ENCODE measurements around the gene COMMD7.
A peak's percentile ranks its signal among the peaks of the same experiment; 100 is the strongest.
"Not testable (repeated sequence)": the region's sequence is repeated elsewhere in the genome, so short reads cannot be mapped to it uniquely, and the experiment has no call there.

The COMMD7 gene

DNA sequence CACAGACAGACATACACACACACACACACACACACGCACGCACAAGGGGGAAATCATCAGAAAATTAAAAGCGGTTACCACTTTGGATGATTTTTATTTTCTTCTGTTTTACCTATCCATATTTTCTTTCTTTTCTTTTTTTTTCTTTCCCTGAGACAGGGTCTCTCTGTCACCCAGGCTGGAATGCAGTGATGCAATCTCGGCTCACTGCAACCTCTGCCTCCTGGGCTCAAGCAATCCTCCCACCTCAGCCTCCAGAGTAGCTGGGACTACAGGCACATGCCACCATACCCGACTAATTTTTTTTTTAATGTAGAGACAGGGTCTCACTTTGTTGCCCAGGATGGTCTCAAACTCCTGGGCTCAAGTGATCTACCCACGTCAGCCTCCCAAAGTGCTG lies 14.8 kb downstream of the COMMD7 start:
- not testable (repeated sequence) for DNase-seq

DNA sequence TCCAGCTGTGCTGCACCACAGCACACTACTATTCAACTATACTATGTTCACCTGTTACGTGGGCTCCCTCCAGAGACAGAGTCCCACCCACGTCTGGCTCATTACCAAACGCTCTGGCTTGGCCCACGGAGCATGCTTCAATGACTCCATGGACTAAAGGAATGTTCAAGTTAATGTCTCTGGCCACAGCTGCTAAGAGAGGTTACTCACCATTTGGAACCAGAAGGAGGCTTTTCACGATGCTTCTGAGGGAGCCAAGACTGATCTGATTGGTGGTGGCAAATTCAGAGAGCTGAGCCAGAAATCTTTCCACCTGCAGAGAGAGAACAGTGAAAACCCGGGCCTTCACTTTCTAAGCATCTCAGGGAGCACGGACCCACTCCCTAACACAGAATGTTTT lies 15.6 kb downstream of the COMMD7 start:
- DNase-seq: no peak

DNA sequence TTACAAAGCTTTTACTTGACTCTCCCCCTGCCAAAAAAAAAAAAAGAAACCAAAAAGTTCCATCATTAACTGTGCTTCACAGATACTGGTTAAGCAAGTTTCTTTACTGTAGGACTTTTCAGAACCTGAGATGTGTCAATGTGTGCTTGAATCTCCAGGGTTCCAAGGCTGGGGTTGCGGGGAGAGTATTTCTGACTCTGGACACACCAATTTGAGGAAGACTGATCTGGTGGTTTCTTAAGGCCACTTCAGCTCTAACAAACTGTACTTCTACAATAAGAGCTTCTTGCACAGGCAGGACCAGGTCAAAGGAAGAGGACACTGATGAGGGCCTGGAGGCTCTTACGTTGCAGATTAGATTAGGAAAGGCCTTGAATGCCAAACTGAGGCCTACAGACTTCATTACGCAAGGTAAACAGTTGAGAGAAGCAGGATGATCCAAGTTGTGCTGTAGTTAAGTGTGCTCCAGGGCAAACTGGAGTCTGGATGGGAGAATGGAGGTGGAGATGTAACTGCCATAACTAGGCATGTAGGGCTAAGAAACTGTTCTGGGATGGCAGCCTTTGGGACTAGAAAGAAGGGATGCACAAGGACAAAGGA lies 24.4 kb downstream of the COMMD7 start:
- no peak for DNase-seq

DNA sequence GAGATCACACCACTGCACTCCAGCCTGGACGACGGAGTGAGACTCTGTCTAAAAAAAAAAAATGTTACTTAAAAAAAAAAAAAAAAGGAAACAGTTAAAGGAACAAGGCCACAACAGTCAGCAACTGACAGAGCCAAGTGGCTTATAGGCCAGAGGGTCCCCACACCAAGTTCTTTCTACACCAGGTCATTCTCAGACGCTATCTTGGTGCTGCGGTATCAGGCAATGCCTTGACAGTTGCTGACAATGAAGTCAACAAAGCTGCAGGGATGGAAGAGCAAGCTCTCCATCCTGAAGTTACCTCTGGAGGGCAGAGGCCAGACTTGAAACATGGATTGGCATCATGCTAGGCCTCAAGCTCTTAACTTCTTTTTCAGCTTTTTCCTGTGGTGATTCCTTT lies 31.9 kb downstream of the COMMD7 start:
- DNase-seq: no peak

DNA sequence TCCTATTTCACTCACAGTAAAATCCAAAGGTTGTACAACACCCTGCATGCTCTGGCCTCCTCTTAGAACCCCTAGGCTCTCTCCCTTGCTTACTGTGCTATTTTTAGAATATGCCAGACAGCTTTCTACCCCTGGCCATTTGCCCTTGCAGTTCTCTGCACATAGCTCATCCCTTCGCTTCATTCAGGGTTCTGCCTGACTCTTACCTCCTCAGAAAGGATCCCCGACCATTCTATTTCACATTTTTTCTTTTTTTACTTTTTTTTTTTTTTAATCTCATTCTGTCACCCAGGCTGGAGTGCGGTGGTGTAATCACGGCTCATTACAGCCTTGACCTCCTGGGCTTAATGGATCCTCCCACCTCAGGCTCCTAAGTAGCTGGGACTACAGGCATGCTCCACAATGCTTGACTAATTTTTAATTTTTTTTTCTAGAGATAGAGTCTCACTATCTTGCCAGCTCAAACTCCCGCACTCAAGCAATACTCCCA lies 33.6 kb downstream of the COMMD7 start:
- DNase-seq: peak in 1 of 14 donors; percentile 62

DNA sequence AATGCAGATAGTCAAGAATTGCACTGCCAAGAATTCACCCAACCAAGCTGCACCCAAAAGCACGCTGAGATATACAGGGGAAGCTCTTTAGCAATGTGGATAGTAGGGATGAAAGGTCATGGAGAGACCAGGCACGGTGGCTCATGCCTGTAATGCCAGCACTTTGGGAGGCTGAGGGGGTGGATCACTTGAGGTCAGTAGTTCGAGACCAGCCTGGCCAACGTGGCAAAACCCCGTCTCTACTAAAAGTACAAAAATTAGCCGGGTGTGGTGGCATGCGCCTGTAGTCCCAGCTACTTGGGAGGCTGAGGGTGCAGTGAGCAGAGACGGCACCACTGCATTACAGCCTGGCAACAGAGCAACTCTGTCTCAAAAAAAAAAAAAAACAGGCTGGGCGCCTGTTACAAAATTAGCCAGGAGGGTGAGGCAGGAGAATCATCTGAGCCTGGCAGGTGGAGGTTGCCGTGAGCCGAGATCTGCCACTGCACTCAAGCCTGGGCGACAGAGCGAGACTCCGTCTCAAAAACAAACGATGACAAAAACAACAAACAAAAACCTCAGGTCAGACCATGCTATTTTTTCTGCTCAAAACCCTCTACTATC lies 34.1 kb downstream of the COMMD7 start:
- peak in 1 of 14 donors; percentile 62 for DNase-seq

DNA sequence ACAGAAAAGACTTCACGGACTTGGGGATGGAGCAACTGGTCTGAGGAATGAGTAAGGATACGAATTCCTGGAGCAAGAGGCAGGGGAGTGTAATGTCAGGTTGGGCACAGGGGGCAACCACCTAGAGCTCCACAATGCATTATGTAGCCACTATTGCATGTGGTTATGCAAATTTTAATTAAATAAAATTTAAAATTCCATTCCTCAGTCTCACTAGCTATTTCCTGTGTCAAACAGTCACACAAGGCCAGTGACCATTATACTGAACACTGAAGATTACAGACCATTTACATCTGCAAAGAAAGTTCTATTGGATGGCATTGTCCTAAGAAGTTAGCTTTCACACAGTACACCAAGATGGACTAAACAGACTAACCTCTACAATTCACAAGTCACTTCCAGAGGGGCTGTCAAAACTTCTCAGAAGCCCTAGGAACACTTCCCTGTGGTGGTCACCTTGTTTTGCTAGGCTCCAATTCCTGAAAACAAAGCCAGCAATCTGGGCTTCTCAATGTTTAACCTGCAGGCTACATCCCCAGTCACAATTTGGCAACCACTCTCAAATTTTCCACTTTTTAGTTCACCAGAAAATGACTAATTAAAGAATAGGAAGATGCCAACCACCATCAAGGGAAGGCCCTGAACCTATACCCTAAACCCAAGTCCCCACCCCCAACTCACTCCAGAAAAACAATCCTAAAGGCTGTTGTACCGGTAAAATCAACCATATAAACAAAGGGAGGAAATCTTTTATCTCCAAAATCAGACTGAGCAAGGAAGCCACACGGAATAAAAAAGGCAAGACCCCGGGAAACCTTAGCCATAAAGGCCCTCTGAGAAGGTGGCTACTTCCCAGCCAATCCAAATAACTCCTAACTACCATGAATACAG lies 35.3 kb downstream of the COMMD7 start:
- DNase-seq: no peak

DNA sequence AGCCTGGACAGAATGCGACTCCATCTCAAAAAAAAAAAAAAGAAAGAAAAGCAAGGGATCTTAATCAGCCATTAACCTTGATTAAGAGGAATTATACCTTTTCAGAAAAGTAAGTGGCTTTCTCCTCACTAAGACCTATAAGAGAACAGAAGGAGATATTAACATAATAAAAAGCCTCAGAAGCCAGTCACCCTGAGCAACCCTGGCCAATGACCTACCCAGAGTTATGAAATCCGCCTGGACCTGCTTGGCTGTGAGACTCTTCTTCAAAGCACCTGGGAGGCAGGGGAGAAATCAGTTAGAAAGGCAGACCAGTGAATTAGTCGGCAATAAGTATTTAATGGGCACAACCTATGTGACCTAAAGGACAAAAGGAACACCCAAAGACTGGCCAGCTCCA lies 36.8 kb downstream of the COMMD7 start:
- no peak for DNase-seq

DNA sequence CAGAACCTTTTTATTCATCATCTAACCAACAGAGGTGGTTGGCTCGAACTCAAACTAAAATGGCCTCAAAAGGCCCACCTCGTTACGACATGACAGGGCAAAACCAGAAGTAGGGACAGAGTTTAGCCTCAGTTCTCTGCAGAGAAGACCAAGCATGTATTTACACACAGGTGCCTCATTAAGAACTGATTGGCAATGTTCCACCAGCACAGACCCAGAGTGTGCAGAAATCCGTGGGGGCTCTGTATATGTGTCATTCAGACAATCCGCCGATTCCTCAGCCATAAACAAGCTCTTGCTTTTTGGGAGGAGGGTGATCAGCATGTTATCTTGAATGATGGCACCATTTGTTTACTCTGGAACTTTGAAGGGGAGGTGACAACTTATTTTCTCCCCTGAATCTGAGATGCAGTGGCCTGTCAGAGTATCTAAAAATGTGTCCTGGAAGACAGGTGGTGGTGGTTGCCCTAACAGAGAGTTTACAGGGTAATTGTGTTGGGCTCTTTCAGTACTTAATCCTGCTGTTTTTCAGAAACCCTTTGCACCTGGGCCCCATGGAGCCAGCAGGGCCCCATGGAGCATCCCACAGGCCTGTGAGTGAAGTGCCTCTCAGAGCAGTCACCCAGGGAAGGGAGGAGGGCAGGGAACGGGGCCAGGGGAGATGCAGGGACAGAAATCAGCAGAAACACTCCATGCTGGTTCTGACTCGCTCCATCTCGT lies 40.4 kb downstream of the COMMD7 start:
- peak in 1 of 14 donors; percentile 14 for DNase-seq

DNA sequence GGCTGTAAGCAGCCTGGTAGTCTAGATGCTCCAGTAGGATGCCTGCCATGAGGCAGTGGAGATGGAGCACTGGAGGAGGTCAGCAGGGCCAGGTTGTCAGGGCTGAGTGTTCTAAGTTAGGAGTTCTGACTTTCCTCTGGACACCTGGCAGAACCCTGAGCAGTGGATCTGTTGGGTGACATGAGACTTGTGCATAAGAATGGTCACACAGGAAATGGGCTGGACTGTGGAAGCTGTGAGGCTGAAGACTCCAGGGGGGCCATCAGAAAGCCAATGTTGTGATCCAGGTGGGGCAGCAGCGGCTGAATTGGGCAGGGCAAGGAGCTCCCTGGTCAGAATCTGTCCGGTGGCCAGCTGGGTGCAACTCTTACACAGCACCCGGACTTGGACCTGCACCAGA lies 45.7 kb downstream of the COMMD7 start:
- no peak for DNase-seq

DNA sequence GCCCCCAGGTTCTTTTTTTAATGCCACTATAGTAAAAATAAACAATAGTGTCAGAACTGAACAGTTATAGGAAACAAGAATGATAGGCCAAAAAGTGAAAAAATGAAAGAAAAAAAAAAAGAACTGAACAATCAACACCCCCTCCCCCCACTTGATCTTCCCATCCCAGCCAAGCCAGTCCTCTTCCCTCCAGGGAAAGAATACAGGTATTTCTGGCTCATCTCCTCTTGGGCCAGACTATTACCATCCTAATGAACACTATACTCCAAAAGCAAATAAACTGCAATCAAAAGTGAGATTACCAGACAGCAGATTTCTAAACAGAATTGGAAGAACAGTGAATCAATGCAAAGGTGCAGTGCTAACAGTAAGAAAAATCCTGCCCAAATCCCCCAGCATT lies 48.2 kb downstream of the COMMD7 start:
- DNase-seq: no peak

DNA sequence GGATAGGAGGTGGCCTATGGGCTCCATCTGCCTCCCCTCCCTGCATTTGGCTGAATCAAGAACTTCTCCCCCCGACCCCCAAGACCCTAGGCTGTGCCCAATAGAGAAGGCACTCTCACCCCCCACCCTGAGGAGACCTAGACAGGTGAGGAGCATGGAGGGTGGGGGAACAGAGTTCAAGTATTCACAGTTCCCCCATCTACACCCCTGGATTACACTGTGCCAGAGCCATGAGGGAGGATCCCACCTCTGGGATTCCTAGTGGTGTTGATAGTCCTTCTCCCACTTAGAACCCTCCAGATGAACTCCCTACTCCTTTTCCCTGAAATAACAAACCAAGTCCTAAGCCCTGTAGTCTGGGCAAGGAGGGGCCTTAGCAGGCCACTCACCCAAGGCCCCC lies 54.3 kb downstream of the COMMD7 start:
- not testable (repeated sequence) for DNase-seq

DNA sequence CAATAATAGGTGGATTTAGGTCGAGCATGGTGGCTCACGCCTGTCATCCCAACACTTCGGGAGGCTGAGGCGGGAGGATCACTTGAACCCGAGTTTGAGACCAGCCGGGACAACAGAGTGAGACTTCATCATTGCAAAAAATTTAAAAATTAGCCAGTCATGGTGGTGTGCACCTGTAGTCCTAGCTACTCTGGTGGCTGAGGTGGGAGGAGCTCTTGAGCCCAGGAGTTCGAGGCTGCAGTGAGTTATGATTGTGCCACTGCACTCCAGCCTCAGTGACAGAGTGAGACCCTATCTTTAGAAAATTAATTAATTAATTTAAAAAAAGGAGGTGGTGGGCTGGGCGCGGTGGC lies 56.1 kb downstream of the COMMD7 start:
- DNase-seq: no peak

DNA sequence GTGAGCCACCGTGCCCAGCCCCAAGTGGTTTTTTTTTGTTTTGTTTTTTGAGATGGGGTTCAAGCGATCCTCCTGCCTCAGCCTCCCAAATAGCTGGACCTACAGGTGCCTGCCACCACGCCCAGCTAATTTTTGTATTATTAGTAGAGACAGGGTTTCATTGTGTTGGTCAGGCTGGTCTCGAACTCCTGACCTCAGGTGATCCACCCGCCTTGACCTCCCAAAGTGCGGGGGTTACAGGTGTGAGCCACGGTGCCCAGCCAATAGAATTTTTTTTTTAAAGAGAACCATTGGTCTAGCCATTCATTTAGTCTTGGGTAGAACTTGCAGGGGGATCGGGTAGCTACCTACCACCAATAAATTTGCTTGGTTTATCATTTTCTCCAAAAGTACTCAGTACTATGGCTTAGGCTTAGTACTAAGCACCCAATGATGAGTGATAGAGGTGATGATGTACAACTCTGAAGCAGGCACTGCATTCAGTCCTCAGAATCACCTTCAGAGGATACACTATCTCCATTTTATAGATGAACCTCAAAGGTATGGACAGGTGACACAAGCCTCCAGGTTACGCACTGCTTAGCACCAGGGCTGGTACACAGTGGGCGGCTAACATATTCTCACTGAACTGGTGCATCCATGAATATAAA lies 56.6 kb downstream of the COMMD7 start:
- DNase-seq: no peak

DNA sequence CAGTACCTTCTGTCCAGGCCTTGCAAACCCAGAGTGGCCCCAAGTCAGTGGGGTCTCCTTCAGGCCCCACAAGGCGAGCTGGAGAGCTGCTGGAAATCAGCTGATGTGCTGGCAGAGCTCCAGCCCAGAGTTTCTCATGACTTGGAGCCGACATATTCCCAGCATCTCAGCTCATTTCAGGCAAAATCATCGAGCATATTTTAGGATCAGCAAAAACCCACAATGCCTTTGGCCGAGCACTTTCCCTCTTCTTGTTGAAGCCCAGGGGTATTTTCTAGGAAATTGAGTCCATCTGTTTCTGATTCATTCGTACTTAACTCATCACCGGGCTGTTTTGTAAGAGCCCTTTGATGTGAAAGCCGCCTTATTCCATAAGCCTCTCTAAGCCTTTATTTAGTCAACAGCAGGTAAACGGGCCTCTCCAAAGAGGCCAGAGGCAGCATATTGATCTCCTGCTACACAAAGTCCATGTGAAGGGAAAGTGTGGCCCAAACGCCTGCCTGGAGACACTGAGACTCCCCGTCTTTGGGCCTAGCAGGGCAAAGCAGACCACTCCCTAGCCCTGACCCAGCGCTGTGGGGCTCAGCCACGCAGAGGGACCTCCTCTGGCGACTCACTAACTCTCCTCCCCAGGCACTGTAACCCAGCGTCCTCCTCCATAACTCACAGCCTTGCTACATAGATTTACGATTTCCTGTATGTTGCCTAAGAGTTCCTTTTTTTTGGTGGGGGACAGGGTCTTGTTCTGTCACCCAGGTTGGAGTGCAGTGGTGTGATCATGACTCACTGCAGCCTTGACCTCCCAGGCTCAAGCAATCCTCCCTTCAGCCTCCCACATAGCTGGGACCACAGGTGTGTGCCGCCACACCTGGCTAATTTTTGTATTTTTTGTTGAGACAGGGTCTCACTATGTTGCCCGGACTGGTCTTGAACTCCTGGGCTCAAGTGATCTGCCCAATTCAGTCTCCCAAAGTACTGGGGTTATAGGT lies 57.4 kb downstream of the COMMD7 start:
- DNase-seq: no peak

DNA sequence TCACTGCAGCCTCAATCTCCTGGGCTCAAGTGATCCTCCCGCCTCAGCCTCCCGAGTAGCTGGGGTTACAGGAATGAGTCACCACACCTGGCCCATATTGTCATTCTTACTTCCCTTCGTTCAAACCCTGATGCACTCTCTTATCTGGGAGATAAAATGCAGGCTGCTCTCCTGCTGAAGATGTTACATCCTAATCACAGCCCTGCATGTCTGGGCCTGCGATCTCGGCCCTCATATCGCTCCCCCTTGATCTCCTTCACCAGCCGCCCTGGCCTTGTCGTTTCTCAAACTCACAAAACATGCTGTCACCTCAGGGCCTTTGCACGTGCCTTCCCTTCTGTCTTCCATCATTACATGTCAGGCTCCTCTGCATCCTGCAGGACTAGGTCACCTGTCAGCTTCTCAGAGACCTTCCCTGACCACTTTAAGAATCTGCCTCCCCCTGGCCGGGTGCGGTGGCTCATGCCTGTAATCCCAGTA lies 60.7 kb downstream of the COMMD7 start:
- no peak for DNase-seq

DNA sequence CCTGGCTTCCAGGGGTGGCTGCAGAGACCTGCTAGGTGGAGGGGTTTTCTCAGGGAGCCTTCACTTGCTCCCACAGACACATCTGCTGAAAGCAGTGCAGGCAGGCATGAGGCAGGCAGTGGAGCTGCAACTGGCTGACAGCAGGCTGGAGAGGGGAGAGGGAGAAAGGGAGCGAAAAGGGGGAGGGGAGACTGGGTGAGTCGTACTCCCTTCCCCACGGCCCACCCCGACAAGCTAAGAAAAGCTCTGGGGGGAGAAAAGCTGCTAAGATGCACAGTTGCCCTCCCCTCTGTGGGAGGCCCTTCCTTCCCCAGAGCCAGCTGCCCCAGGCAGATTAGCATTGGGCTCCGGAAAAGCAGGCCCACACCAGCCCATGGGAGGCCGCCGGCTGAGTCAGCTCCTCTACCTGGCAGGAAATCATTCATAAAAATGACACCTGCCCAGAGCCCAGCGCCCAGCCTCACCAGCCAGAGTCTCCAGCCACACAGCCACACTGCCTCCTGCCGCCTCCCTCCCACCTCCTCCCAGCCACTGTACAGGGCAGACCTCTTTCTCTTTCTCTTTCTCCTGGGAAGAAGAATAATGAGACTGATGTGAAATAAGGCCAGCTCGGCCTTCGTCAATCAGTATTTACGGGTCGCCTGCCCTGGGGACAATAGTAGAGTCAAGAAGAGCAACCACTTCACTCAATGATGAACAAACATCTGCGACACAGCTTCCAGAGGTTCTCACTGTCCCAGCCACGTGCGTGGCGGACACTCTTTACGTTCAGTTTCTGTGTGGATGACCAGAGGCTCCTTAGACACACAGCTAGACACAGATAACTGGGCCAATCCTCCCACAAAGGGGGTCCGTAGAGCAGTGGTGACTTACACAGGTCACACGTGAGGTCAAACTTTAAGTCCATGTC lies 61.8 kb downstream of the COMMD7 start:
- DNase-seq: no peak

DNA sequence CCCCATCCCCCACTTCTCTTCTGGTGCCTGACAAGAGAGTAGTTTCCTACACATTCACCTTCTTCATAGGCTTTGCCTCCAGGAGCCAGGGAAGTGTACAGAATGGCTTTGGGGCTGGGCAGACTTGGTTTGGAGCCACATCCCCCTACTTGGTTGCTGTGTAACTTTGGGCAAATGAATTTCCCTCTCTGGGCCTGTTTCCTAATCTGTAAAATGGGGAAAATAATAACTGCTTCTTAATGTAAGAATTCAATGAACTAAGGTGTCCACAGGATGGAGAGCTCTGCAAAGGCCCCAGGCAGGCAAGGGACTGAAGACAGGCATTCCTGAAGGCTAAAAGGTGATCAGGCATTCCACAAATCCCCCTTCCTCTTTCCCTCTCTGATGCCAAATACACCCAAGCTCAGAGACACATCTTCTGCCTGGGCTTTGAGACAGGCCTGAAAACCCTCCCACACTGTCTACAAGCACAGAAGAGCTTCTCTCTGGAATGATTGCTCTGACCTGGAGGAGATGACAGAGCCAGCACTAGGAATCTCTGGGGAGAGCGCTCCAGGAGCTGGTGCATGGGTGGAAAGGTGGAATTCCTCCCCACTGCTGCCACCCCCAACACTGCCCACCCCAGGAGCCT lies 62.6 kb downstream of the COMMD7 start:
- no peak for DNase-seq

DNA sequence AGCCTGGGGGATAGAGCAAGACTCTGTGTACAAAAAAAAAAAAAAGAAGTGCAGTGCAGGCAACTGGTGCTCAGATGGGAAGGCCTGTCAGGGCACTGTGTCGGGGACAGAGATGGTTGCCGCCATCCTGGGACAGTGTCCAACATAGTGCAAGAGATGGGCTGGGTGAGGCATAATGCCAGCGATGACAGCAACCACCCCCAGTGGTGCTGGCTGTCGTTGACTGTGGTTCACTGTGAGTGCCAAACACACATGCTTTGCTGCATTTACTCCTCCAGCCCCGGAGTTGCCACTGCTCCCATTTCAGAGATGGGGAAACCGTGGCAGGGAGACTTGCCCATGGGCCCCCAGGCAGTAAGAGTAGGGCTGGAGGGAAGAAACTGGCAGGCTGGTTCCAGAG lies 64.3 kb downstream of the COMMD7 start:
- DNase-seq: peak in 8 of 14 donors; percentile 11 to 50 (median 34)

All from C1 segment of cervical spinal cord (tissue), 14 donors.